KMS-11 (cell line): ENCODE data around the gene THY1.

Experiments used
- H2AFZ ChIP-seq: fragments of 200-600 bp; sonication (generic); 2 replicates; pipeline ENCODE4 v1.6.1; 2016; ENCODE audit warnings: antibody characterized with exemption, mixed run types, low read depth
- H3K27ac ChIP-seq: fragments of 200-600 bp; sonication (generic); 2 replicates; pipeline ENCODE4 v1.6.1; 2016; ENCODE audit warnings: mild to moderate bottlenecking, mixed run types
- H3K27me3 ChIP-seq: fragments of 200-600 bp; sonication (generic); 2 replicates; pipeline ENCODE4 v1.6.1; 2017; ENCODE audit warnings: mild to moderate bottlenecking, low read depth, mixed run types, moderate library complexity; ENCODE audit not compliant: insufficient read depth
- H3K36me3 ChIP-seq: fragments of 200-600 bp; sonication (generic); 2 replicates; pipeline ENCODE4 v1.6.1; 2017; ENCODE audit warnings: mild to moderate bottlenecking, mixed run types; ENCODE audit not compliant: insufficient read depth
- H3K4me1 ChIP-seq: fragments of 200-600 bp; sonication (generic); 2 replicates; pipeline ENCODE4 v1.6.1; 2016; ENCODE audit warnings: mild to moderate bottlenecking, low read depth, mixed run types; ENCODE audit not compliant: poor library complexity, severe bottlenecking
- H3K4me2 ChIP-seq: fragments of 200-600 bp; sonication (generic); 2 replicates; pipeline ENCODE4 v1.7.0; 2016; ENCODE audit warnings: mild to moderate bottlenecking, mixed run types
- H3K4me3 ChIP-seq: fragments of 200-600 bp; sonication (generic); IDR thresholded peaks from 2 replicates; pipeline ENCODE4 v1.6.1; 2017; ENCODE audit warnings: low read depth, low read length, mixed read lengths; ENCODE audit not compliant: insufficient read depth
- H3K79me2 ChIP-seq: fragments of 200-600 bp; sonication (generic); 2 replicates; pipeline ENCODE4 v1.6.1; 2016; ENCODE audit warnings: low read depth, mixed run types; ENCODE audit not compliant: insufficient read depth
- H3K9ac ChIP-seq: fragments of 200-600 bp; sonication (generic); 2 replicates; pipeline ENCODE4 v1.6.1; 2016; ENCODE audit warnings: mild to moderate bottlenecking, mixed run types
- H4K20me1 ChIP-seq: fragments of 200-600 bp; sonication (generic); 2 replicates; pipeline ENCODE4 v1.6.1; 2016; ENCODE audit warnings: mild to moderate bottlenecking, mixed run types; ENCODE audit not compliant: insufficient read depth
- CTCF ChIP-seq: fragments of 200-600 bp; sonication (generic); conservative IDR thresholded peaks from 2 replicates; pipeline ENCODE4 v1.6.1; 2017; ENCODE audit warnings: low read depth, mild to moderate bottlenecking, antibody characterized with exemption, low read length, moderate library complexity, mixed read lengths

The THY1 gene

GRCh38 chr11:119372260-119373058 is 50.5 kb downstream of the THY1 start:
- H3K9ac ChIP-seq: no peak overlapping the region
- no peak overlapping the region for H3K4me3 ChIP-seq
- no peak overlapping the region for H3K4me2 ChIP-seq
- H3K4me1 ChIP-seq: no peaks in the 10 kb centered on the region
- no peak overlapping the region for H3K27ac ChIP-seq
- H3K27me3 ChIP-seq: no peaks in the 10 kb centered on the region
- H2AFZ ChIP-seq: no peak overlapping the region
- H3K36me3 ChIP-seq: no peaks in the 10 kb centered on the region
- H4K20me1 ChIP-seq: no peaks in the 10 kb centered on the region
- no peak for TF ChIP-seq CTCF
- H3K79me2 ChIP-seq: no peaks in the 10 kb centered on the region

- Histone ChIP-seq H3K27ac (no peak overlapping the region), H3K9ac (no peak overlapping the region), H3K4me2 (no peak overlapping the region)
Measured at GRCh38 chr11:119371778-119372182, 51.2 kb downstream of the THY1 start.

GRCh38 chr11:119371067-119371601 is 51.8 kb downstream of the THY1 start:
- Histone ChIP-seq H3K4me3 (no peak overlapping the region), H4K20me1 (no peaks in the 10 kb centered on the region), H3K36me3 (no peaks in the 10 kb centered on the region), H3K4me2 (no peak overlapping the region), H3K79me2 (no peaks in the 10 kb centered on the region), H3K4me1 (no peaks in the 10 kb centered on the region), H3K9ac (no peak overlapping the region), H3K27me3 (no peaks in the 10 kb centered on the region), H2AFZ (no peak overlapping the region), H3K27ac (no peak overlapping the region)
- TF ChIP-seq CTCF: no peak

More at GRCh38 chr11:119371778-119372182, 51.2 kb downstream of the THY1 start:
- H2AFZ ChIP-seq: no peak overlapping the region
- no peaks in the 10 kb centered on the region for H3K4me1 ChIP-seq
- H3K79me2 ChIP-seq: no peaks in the 10 kb centered on the region
- no peaks in the 10 kb centered on the region for H4K20me1 ChIP-seq
- H3K36me3 ChIP-seq: no peaks in the 10 kb centered on the region
- no peak overlapping the region for H3K4me3 ChIP-seq
- TF ChIP-seq CTCF: no peak
- H3K27me3 ChIP-seq: no peaks in the 10 kb centered on the region

GRCh38 chr11:119370486-119371046 is 52.4 kb downstream of the THY1 start:
- H3K4me1 ChIP-seq: no peaks in the 10 kb centered on the region
- no peak overlapping the region for H3K27ac ChIP-seq
- H3K27me3 ChIP-seq: no peaks in the 10 kb centered on the region
- no peak for TF ChIP-seq CTCF
- H3K4me2 ChIP-seq: no peak overlapping the region
- H3K9ac ChIP-seq: no peak overlapping the region
- no peak overlapping the region for H2AFZ ChIP-seq
- H3K4me3 ChIP-seq: no peak overlapping the region
- no peaks in the 10 kb centered on the region for H3K36me3 ChIP-seq
- H4K20me1 ChIP-seq: no peaks in the 10 kb centered on the region
- no peaks in the 10 kb centered on the region for H3K79me2 ChIP-seq
